Glutamatergic neuron (in vitro differentiated cells): Measurements from ENCODE around the gene ORC4. TPM values are rescaled to one million over a fixed set of nuclear protein-coding genes. Genes with fewer than 3 reads are reported as not detected.

ENCODE experiments used
- DNase-seq: peaks from one replicate; pipeline ENCODE4 v3.0.0; 2022
- H3K27ac Mint-ChIP-seq: one replicate; pipeline ENCODE4 v1.8.0; 2020; ENCODE audit warnings: mild to moderate bottlenecking, mixed read lengths, inconsistent platforms; ENCODE audit not compliant: unreplicated experiment
- H3K27me3 Mint-ChIP-seq: one replicate; pipeline ENCODE4 v1.8.0; 2020; ENCODE audit warnings: mild to moderate bottlenecking, moderate library complexity, mixed read lengths, inconsistent platforms; ENCODE audit not compliant: unreplicated experiment
- H3K36me3 Mint-ChIP-seq: one replicate; pipeline ENCODE4 v1.8.0; 2020; ENCODE audit warnings: mild to moderate bottlenecking, mixed read lengths, inconsistent platforms; ENCODE audit not compliant: unreplicated experiment
- H3K4me1 Mint-ChIP-seq: one replicate; pipeline ENCODE4 v1.8.0; 2020; ENCODE audit warnings: mild to moderate bottlenecking, low read depth, mixed read lengths, inconsistent platforms; ENCODE audit not compliant: unreplicated experiment
- H3K4me3 Mint-ChIP-seq: one replicate; pipeline ENCODE4 v1.8.0; 2020; ENCODE audit warnings: mild to moderate bottlenecking, mixed read lengths, inconsistent platforms; ENCODE audit not compliant: unreplicated experiment
- H3K9me3 Mint-ChIP-seq: one replicate; pipeline ENCODE4 v1.8.0; 2020; ENCODE audit warnings: mild to moderate bottlenecking, moderate library complexity, mixed read lengths, inconsistent platforms; ENCODE audit not compliant: unreplicated experiment
- total RNA-seq: library from RNA; stranded (reverse); fragmentation: NEBNext Ultra II Directional; extraction: Animal tissue kit (Norgen Biotek cat#: 25700); gene quantifications from one replicate; pipeline ENCODE4 v1.2.1, GENCODE V29; 2021; ENCODE audit not compliant: unreplicated experiment
- TF ChIP-seq, protein P1 (sequence below): fragments of 200-600 bp; sonication (generic); IDR thresholded peaks from one replicate; pipeline ENCODE4 v1.5.0; 2021; ENCODE audit not compliant: partially characterized antibody, unreplicated experiment

ORC4 gene
- total RNA-seq, 1 donor from 2014 or later, result 72.9 TPM

GRCh38 chr2:147904051-147904450, 116.5 kb downstream of the ORC4 start:
- Mint-ChIP-seq H3K36me3 (peaks cover 7% of the 10 kb centered on the region), H3K9me3 (peaks cover 3% of the 10 kb centered on the region), H3K4me1 (peaks cover 10% of the 10 kb centered on the region), H3K27ac (no peak overlapping the region), H3K27me3 (no peaks in the 10 kb centered on the region), H3K4me3 (no peak overlapping the region)
- TF ChIP-seq, protein P1, sequence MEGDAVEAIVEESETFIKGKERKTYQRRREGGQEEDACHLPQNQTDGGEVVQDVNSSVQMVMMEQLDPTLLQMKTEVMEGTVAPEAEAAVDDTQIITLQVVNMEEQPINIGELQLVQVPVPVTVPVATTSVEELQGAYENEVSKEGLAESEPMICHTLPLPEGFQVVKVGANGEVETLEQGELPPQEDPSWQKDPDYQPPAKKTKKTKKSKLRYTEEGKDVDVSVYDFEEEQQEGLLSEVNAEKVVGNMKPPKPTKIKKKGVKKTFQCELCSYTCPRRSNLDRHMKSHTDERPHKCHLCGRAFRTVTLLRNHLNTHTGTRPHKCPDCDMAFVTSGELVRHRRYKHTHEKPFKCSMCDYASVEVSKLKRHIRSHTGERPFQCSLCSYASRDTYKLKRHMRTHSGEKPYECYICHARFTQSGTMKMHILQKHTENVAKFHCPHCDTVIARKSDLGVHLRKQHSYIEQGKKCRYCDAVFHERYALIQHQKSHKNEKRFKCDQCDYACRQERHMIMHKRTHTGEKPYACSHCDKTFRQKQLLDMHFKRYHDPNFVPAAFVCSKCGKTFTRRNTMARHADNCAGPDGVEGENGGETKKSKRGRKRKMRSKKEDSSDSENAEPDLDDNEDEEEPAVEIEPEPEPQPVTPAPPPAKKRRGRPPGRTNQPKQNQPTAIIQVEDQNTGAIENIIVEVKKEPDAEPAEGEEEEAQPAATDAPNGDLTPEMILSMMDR, result no peak
- DNase-seq, result no peak

DNA sequence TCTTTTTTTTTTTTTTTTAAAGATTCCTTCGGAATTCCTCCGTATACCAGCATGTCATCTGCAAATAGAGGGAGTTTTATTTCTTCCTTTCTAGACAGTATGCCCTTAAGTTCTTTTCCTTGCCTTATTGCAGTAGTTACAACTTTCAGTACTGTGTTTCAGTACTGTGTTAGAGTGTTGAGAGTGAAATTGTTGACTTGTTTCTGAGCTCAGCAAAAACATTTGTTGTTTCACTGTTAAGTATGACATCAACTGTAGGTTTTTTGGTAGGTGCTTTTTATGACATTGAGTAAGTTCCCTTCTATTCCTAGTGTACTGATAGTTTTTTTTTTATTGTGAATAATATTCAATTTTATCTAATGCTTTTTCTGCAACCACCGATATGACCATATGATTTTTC, 131.9 kb downstream of the ORC4 start:
- no peak for DNase-seq
- TF ChIP-seq, protein P1, result no peak
- Mint-ChIP-seq H3K27me3 (no peaks in the 10 kb centered on the region), H3K9me3 (no peaks in the 10 kb centered on the region), H3K4me3 (no peak overlapping the region), H3K27ac (no peak overlapping the region), H3K4me1 (peaks cover 26% of the 10 kb centered on the region), H3K36me3 (no peaks in the 10 kb centered on the region)

DNA sequence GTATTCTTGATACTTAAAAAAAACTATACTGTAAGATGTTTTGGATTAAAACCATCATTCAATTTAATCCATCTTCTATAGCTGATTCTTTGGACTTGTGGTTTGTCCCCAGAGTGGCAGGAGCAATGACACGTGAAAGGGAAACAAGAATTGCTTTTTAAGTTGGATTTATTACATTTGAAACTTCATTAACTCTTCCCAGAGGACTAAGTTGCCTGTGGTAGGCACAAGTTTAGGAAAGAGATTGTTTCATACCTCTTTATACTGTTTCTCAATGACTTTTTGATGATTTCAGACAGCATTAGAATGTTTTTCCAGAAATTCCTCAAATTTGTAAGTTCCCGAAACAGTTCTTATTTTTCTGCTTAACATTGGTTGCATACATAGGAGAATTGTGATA, 134.4 kb downstream of the ORC4 start:
- Mint-ChIP-seq H3K9me3 (no peaks in the 10 kb centered on the region), H3K36me3 (no peaks in the 10 kb centered on the region), H3K27me3 (peaks cover 1% of the 10 kb centered on the region), H3K4me1 (peaks cover 23% of the 10 kb centered on the region), H3K4me3 (no peak overlapping the region), H3K27ac (no peak overlapping the region)
- TF ChIP-seq, protein P1, result no peak
- DNase-seq, result no peak

- no peak for DNase-seq
- H3K27me3 Mint-ChIP-seq, result peaks cover 1% of the 10 kb centered on the region
- H3K9me3 Mint-ChIP-seq, result no peaks in the 10 kb centered on the region
- no peak overlapping the region for H3K4me3 Mint-ChIP-seq
- TF ChIP-seq, protein P1, result no peak
- peaks cover 25% of the 10 kb centered on the region for H3K4me1 Mint-ChIP-seq
- no peaks in the 10 kb centered on the region for H3K36me3 Mint-ChIP-seq
- no peak overlapping the region for H3K27ac Mint-ChIP-seq
Observed at GRCh38 chr2:147884830-147885229, 135.7 kb downstream of the ORC4 start.

- DNase-seq, result no peak
- no peak overlapping the region for H3K27ac Mint-ChIP-seq
Observed at GRCh38 chr2:147882631-147883030, 137.9 kb downstream of the ORC4 start.

More at GRCh38 chr2:147882631-147883030, 137.9 kb downstream of the ORC4 start:
- Mint-ChIP-seq H3K36me3 (no peaks in the 10 kb centered on the region), H3K4me3 (no peak overlapping the region), H3K9me3 (no peaks in the 10 kb centered on the region), H3K4me1 (peaks cover 16% of the 10 kb centered on the region), H3K27me3 (peaks cover 1% of the 10 kb centered on the region)
- TF ChIP-seq, protein P1, result no peak

Other genes with a start within 250 kb of the ORC4 start
- gene ACVR2A, start 175.7 kb downstream of the ORC4 start, total RNA-seq, result 110 TPM
- 95.4 TPM for gene MBD5, start 354 bp upstream of the ORC4 start, total RNA-seq